ENCODE data around the gene HDAC4.

DNA sequence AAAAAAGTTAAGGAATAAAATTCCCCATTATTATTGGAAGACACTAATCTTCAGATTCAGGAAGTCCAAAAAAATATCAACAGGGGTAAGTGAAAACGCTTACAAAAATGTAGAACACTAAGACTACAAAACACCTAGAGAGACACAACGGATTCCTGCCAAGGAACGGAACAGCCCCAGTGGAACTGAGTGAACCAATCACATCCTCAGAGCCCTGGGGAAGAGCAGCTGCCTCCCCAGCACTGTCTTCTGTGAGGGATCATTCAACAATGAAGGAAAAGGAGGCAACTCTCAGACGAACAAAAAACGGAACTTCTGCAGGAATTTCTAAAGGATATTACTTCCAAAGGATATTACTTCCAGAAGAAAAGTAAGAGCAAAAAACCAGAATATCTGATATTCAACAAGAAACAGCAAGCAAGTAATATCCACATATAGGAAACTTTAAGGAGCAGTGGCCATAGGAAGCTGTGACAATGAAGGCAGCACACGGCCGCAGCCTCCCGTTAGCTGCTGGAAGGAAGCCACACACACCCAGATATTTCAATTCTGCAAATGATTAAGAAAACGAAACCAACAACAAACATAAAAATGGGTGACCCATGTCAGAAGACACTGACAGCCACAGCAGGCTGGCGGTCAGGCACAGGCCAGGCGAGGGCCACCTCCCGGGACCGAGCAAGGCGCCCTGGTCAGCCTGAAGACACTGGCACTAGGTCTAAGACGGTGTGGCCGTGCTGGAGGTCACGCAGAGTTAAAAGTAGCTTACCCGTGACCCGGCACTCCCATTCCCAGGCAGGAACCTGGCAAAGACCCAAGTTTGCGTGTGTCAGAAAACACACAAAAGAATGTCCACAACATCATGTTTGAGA is 81.8 kb downstream of the HDAC4 start:
- TF ChIP-seq, protein P1, sequence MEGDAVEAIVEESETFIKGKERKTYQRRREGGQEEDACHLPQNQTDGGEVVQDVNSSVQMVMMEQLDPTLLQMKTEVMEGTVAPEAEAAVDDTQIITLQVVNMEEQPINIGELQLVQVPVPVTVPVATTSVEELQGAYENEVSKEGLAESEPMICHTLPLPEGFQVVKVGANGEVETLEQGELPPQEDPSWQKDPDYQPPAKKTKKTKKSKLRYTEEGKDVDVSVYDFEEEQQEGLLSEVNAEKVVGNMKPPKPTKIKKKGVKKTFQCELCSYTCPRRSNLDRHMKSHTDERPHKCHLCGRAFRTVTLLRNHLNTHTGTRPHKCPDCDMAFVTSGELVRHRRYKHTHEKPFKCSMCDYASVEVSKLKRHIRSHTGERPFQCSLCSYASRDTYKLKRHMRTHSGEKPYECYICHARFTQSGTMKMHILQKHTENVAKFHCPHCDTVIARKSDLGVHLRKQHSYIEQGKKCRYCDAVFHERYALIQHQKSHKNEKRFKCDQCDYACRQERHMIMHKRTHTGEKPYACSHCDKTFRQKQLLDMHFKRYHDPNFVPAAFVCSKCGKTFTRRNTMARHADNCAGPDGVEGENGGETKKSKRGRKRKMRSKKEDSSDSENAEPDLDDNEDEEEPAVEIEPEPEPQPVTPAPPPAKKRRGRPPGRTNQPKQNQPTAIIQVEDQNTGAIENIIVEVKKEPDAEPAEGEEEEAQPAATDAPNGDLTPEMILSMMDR (IDR thresholded peaks at IDR 0.05) = no peak
- TF ChIP-seq POLR2A (IDR thresholded peaks at IDR 0.05) = peak in 1 of 3 donors; percentile 9
